NT2/D1 (cell line): ENCODE results near the gene PLP2.

Experiments
- SUZ12 ChIP-seq: IDR thresholded peaks from 2 replicates; pipeline ENCODE4 v1.6.1; 2011; ENCODE audit not compliant: insufficient read length, insufficient read depth; ENCODE audit errors: extremely low read depth
- YY1 ChIP-seq: IDR thresholded peaks from 2 replicates; pipeline ENCODE4 v1.6.1; 2011; ENCODE audit not compliant: insufficient read length, insufficient read depth
- ZNF274 ChIP-seq: IDR thresholded peaks from 2 replicates; pipeline ENCODE4 v1.6.1; 2011; ENCODE audit warnings: mild to moderate bottlenecking, low read depth, low read length

GRCh38 chrX:49162620-49163019, 9.1 kb upstream of the PLP2 start, which contains the start of gene MAGIX:
- no peak for TF ChIP-seq ZNF274
- TF ChIP-seq YY1: no peak
- TF ChIP-seq SUZ12: no peak
